HG03064 (cell line): ENCODE measurements around the gene OCIAD2.
"Not testable (repeated sequence)": the region's sequence is repeated elsewhere in the genome, so short reads cannot be mapped to it uniquely, and the experiment has no call there.

Experiments used
- ATAC-seq: cut with Tn5 transposase; IDR thresholded peaks from one replicate; pipeline ENCODE4 v1.9.1; 2021; ENCODE audit warnings: low read depth; ENCODE audit not compliant: unreplicated experiment

The OCIAD2 gene

DNA sequence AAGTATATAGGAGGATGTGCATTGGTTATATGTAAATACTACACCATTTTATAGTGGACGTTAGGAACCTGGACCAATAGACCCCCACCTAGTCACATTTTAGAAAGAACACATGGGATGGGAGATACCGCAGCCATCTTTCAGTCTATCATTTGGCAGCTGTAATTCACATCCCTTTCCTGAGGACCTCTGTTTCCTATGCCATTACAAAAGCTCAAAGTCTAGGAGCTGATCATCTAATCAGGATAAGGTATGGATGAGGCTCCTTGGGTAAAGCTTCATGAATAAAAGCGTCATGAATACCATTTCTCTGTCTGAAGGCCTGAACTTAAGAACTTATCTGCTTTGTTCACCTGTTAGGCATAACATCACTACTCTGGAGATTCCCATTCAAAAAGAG lies 44.5 kb downstream of the OCIAD2 start:
- no peak for ATAC-seq

DNA sequence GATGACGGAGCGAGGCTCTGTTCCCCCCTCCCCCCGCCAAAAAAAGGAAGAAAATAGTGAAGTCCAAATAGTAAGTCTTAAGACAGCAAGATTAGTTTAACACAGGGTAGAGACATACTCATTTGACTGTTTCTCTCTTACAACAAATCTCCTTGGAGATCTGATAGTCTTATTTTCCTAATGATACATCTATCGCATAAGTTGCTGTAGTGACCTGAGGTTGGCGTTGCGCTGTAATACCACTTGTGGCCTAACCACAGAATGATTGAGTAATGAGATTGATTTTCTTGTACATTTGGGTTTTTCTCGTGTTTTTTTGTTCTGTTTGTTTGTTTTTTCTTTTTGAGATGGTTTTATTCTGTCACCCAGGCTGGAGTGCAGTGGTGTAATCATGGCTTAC lies 48.4 kb downstream of the OCIAD2 start:
- ATAC-seq = no peak

GRCh38 chr4:48854982-48855381 lies 51.6 kb downstream of the OCIAD2 start:
- ATAC-seq = no peak

- ATAC-seq = no peak
Measured at GRCh38 chr4:48854395-48854683, 52.2 kb downstream of the OCIAD2 start.

DNA sequence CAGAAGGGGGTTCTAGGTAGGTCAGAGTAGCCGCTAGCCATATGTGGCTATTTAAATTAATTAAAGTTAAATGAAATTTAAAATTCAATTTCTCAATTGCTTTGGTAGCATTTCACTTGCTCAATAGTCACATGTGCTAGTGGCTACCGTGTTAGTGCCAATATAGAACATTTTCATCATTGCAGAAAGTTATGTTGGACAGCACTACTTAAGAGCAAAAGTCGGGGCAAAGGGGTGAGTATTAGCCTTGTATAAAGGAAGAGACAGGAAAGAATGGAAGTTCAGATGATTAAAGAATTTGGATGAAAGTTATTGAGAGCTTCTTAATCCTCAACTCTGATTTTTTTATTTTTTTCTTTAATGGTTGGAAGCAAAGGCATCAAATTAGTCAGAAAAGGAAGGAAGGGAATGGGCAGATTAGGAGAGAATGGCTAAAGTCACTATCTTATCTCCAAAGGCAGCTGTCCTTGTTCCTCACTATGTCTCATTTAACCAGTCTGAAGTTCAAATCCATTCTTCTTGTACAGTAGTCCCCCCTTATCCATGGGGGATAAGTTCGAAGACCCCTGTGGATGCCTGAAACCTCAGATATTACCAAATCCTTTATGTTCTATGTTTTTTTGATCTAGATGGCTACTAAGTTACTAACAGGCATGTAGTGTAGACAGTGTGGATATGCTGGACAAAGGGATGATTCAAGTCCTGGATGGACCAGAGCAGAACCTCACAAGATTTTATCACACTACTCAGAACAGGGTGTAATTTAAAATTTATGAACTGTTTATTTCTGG lies 52.8 kb downstream of the OCIAD2 start:
- ATAC-seq = no peak

GRCh38 chr4:48851651-48852050 lies 54.9 kb downstream of the OCIAD2 start:
- ATAC-seq = no peak

DNA sequence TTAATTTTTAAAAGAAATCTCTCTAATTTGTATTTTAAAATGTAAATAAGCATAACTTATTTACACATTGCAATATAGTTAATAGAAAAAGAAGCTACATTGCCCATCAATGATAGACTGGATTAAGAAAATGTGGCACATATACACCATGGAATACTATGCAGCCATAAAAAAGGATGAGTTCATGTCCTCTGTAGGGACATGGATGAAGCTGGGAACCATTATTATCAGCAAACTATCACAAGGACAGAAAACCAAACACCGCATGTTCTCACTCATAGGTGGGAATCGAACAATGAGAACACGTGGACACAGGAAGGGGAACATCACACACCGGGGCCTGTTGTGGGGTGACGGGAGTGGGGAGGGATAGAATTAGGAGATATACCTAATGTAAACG lies 57.8 kb downstream of the OCIAD2 start:
- ATAC-seq = not testable (repeated sequence)

GRCh38 chr4:48844843-48845242 lies 61.7 kb downstream of the OCIAD2 start:
- ATAC-seq = no peak

- ATAC-seq = no peak
Measured at GRCh38 chr4:48841045-48841827, 65.3 kb downstream of the OCIAD2 start.

- no peak for ATAC-seq
Measured at GRCh38 chr4:48836658-48837057, 69.9 kb downstream of the OCIAD2 start.
